ENCODE results near the gene NDE1.

GRCh38 chr16:15640966-15641365 is 9.1 kb upstream of the NDE1 start:
- TF ChIP-seq USF2 (IDR thresholded peaks at IDR 0.05; ENCODE audit: low read depth, low read length) (no peak), RCOR1 (IDR thresholded peaks at IDR 0.05; ENCODE audit: insufficient replicate concordance, low read length) (no peak), BHLHE40 (IDR thresholded peaks at IDR 0.05; ENCODE audit: low read depth, low read length) (no peak), CTCF (conservative IDR thresholded peaks at IDR 0.05; ENCODE audit: low read depth, low read length) (no peak), MAZ (IDR thresholded peaks at IDR 0.05; ENCODE audit: borderline replicate concordance, low read depth, low read length) (no peak), SMC3 (IDR thresholded peaks at IDR 0.05; ENCODE audit: low read depth, low read length) (no peak), POLR2A (IDR thresholded peaks at IDR 0.05; ENCODE audit: low read depth, low read length) (no peak), ELK1 (IDR thresholded peaks at IDR 0.05; ENCODE audit: borderline replicate concordance, low read depth, low read length) (no peak), MAFK (IDR thresholded peaks at IDR 0.05; ENCODE audit: low read depth, low read length) (no peak), NFE2L2 (IDR thresholded peaks at IDR 0.05; ENCODE audit: low read depth, low read length) (no peak), RAD21 (IDR thresholded peaks at IDR 0.05; ENCODE audit: low read length) (no peak), CEBPB (IDR thresholded peaks at IDR 0.05; ENCODE audit: low read depth, low read length) (no peak), RFX5 (IDR thresholded peaks at IDR 0.05; ENCODE audit: low read depth, low read length) (no peak), MXI1 (IDR thresholded peaks at IDR 0.05; ENCODE audit: borderline replicate concordance, low read depth, low read length) (no peak)

Measured in IMR-90 (cell line).